Left hindlimb (tissue), 1 donor: ENCODE measurements around the gene MAML3.

Experiments
- DNase-seq: peaks from one replicate; pipeline ENCODE4 v3.0.0-alpha.2; 2018

The MAML3 gene

GRCh38 chr4:139669335-139669734 is 484.6 kb downstream of the MAML3 start:
- DNase-seq: no peak

GRCh38 chr4:139668658-139669201 is 485.3 kb downstream of the MAML3 start:
- DNase-seq: no peak

GRCh38 chr4:139668036-139668435 is 485.9 kb downstream of the MAML3 start:
- DNase-seq: no peak
